Measurements from ENCODE around the gene MRPL39. TPM values are rescaled to one million over a fixed set of nuclear protein-coding genes. Genes with fewer than 3 reads are reported as not detected.

Gene MRPL39
- total and polyA plus RNA-seq, 2 donors from 2014 or later: 24.1 to 52.7 TPM

- Histone ChIP-seq H3K36me3 (ENCODE audit: control insufficient read depth in 2 of 3, insufficient read depth in 3 of 3, low read length in 3 of 3) (no peaks in the 10 kb centered on the region), H3K9ac (ENCODE audit: low read length in 3 of 3) (peak overlapping the region in 1 of 3 donors; percentile 5), H3K27me3 (ENCODE audit: control insufficient read depth, insufficient read depth, low read length) (no peaks in the 10 kb centered on the region), H3K27ac (ENCODE audit: low read depth in 2 of 2, low read length in 2 of 2) (no peak overlapping the region), H3K9me3 (ENCODE audit: control insufficient read depth in 2 of 3, insufficient read depth in 1 of 3, low read length in 3 of 3) (no peaks in the 10 kb centered on the region), H3K4me1 (ENCODE audit: control insufficient read depth in 2 of 3, insufficient read depth in 2 of 3, low read depth in 1 of 3, low read length in 3 of 3) (no peaks in the 10 kb centered on the region), H3K4me3 (ENCODE audit: low read length in 3 of 3) (no peak overlapping the region)
- DNase-seq (peak in 2 of 5 donors; percentile 43 to 49), FAIRE-seq (no peak)
- TF ChIP-seq, protein P1, sequence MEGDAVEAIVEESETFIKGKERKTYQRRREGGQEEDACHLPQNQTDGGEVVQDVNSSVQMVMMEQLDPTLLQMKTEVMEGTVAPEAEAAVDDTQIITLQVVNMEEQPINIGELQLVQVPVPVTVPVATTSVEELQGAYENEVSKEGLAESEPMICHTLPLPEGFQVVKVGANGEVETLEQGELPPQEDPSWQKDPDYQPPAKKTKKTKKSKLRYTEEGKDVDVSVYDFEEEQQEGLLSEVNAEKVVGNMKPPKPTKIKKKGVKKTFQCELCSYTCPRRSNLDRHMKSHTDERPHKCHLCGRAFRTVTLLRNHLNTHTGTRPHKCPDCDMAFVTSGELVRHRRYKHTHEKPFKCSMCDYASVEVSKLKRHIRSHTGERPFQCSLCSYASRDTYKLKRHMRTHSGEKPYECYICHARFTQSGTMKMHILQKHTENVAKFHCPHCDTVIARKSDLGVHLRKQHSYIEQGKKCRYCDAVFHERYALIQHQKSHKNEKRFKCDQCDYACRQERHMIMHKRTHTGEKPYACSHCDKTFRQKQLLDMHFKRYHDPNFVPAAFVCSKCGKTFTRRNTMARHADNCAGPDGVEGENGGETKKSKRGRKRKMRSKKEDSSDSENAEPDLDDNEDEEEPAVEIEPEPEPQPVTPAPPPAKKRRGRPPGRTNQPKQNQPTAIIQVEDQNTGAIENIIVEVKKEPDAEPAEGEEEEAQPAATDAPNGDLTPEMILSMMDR (IDR thresholded peaks at IDR 0.05; ENCODE audit: borderline replicate concordance, extremely low read depth, insufficient read depth): no peak
- intact Hi-C loops (cut with DNase I): no loop called here
Measured at GRCh38 chr21:25573409-25574206, 33.7 kb downstream of the MRPL39 start.

- H3K9me3 ChIP-seq (ENCODE audit: control insufficient read depth in 2 of 3, insufficient read depth in 1 of 3, low read length in 3 of 3): no peaks in the 10 kb centered on the region
- peaks cover 0 to 1% (median 0%) of the 10 kb centered on the region in 3 donors for H3K4me1 ChIP-seq (ENCODE audit: control insufficient read depth in 2 of 3, insufficient read depth in 2 of 3, low read depth in 1 of 3, low read length in 3 of 3)
- H3K27me3 ChIP-seq (ENCODE audit: control insufficient read depth, insufficient read depth, low read length): no peaks in the 10 kb centered on the region
- no peak overlapping the region for H3K9ac ChIP-seq (ENCODE audit: low read length in 3 of 3)
- FAIRE-seq: no peak
- no peaks in the 10 kb centered on the region for H3K36me3 ChIP-seq (ENCODE audit: control insufficient read depth in 2 of 3, insufficient read depth in 3 of 3, low read length in 3 of 3)
- intact Hi-C loops (cut with DNase I): no loop called here
- H3K27ac ChIP-seq (ENCODE audit: low read depth in 2 of 2, low read length in 2 of 2): no peak overlapping the region
- TF ChIP-seq, protein P1 (IDR thresholded peaks at IDR 0.05; ENCODE audit: borderline replicate concordance, extremely low read depth, insufficient read depth): no peak
- DNase-seq: no peak
- H3K4me3 ChIP-seq (ENCODE audit: low read length in 3 of 3): no peak overlapping the region
Measured at GRCh38 chr21:25572861-25573310, 34.4 kb downstream of the MRPL39 start.

DNA sequence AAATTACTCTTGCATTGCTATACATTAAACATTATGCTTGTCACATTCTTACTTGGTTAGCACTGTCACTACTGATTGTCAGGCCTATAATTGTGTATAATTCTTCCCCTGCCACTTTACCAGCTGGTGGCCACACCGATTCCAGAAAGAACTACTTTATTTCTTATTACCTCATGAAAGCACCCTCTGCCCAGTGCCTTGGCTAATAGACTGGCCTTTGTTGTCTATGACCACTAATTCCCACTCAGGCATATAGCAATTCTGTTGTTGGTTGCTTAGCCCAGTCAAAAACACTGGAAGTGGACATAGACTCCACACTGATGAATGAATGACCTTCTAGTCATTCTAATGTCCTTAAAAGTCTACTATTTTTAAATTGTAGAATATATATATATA is 35.6 kb downstream of the MRPL39 start:
- H3K4me3 ChIP-seq (ENCODE audit: low read length in 3 of 3): no peak overlapping the region
- peaks cover 0 to 7% (median 0%) of the 10 kb centered on the region in 3 donors for H3K4me1 ChIP-seq (ENCODE audit: control insufficient read depth in 2 of 3, insufficient read depth in 2 of 3, low read depth in 1 of 3, low read length in 3 of 3)
- H3K9ac ChIP-seq (ENCODE audit: low read length in 3 of 3): no peak overlapping the region
- H3K9me3 ChIP-seq (ENCODE audit: control insufficient read depth in 2 of 3, insufficient read depth in 1 of 3, low read length in 3 of 3): no peaks in the 10 kb centered on the region
- H3K27me3 ChIP-seq (ENCODE audit: control insufficient read depth, insufficient read depth, low read length): no peaks in the 10 kb centered on the region
- peaks cover 0 to 2% (median 0%) of the 10 kb centered on the region in 3 donors for H3K36me3 ChIP-seq (ENCODE audit: control insufficient read depth in 2 of 3, insufficient read depth in 3 of 3, low read length in 3 of 3)
- intact Hi-C loops (cut with DNase I): no loop called here
- DNase-seq (no peak), FAIRE-seq (no peak)
- no peak overlapping the region for H3K27ac ChIP-seq (ENCODE audit: low read depth in 2 of 2, low read length in 2 of 2)
- TF ChIP-seq, protein P1 (IDR thresholded peaks at IDR 0.05; ENCODE audit: borderline replicate concordance, extremely low read depth, insufficient read depth): no peak
